T-helper 1 cell treated with Interleukin-12 subunit alpha and Interleukin-12 subunit beta and Interleukin-4 antibody, amounts not matched to agents 30 ng/mL and 1 ng/mL, for 36 hours (primary cell): ENCODE results near the gene FAM20A. TPM values are rescaled to one million over a fixed set of nuclear protein-coding genes. Genes with fewer than 3 reads are reported as not detected.

Source experiments
- intact Hi-C: fragments of 100-400 bp; cut with micrococcal nuclease; formaldehyde crosslinking; loops from one replicate; pipeline ENCODE4 v1.15.1; 2024
- total RNA-seq: library from RNA; stranded (reverse); gene quantifications from 2 replicates; pipeline ENCODE4 v1.2.3, GENCODE V29; 2022

The FAM20A gene
- total RNA-seq, 1 donor from 2014 or later: not detected

DNA sequence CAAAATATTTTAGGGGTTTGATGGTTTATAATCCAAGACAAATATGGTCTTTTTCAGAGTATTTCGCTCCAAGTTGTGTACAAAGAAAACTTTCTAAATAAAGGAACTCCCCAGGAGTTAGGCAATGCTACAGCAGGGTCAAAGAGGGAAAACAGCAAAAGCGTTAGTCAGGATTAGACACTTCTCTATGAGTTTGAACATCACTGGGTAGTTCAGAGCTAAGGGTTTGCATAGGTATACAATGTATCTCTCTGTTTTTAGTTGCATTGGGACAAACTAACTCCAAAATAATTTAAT, 34.8 kb downstream of the FAM20A start:
- intact Hi-C loops: no loop called here

DNA sequence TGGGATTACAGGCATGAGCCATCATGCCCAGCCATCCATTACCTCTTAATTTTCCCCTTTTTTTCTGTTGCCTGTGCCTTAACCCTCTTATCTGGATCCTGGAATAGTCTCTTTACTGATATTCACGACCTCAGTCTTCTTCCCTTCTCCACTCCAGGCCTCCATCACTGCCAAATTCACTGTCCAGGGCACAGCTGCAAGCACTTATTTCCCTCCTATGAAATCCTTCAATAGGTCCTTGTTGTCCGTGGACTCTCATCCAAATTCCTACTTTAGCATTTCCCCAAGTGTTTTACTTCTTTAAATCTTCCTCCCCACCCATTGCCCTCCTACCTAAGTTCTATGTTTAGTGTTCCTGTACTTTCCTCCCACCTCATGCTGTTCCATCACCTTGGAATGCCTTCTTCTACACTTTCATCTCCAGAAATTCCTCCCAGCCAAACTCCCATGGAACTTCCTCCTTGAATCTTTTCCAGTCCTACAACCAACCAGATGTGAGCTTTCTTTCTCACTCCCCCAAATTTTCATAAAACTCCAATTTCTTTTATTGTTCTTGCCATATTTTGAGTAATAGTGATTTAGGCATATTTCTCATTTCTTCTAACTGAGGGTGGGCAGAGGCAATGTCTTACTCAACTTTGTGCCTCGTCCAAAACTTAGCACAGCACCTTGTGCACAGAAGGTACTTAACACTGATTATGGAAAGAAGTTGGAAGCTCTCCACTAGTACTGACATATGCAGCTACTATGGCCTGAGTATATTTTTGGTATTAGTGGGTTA, 35.3 kb downstream of the FAM20A start:
- intact Hi-C loops: no loop called here

DNA sequence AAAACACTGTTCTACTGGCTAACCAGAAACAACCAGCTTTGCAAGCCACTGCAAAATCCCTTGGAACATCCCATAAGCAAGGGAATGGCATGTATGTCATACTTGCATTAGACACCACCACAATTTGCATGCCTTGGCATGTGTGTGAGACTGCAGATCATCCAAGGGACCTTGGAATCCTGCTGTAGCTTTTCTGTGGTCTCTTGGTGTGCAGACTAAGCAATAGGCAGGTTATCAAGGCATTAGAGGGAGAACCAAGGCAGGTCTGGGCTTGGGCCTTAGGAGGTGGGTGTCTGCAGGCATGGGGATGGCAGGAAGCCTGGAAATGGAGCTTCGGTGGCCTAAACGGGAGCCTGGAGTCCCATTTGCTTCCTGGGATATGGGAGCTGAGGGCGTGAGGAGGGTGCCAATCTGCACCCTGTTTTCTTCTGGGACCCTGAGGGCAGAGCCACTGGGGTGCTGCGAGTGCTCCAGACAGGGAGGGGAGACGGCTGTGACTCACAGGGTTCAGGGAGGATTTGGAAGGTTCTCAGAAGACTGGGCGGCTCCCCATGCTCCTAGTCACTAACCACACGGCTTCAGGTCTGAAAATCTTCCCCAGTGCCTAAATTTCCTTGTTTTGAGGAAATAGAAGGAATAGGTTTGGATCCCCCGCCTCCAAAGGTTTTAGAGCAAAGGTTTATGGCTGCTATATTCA, 36.6 kb downstream of the FAM20A start:
- intact Hi-C loops: no loop called here

DNA sequence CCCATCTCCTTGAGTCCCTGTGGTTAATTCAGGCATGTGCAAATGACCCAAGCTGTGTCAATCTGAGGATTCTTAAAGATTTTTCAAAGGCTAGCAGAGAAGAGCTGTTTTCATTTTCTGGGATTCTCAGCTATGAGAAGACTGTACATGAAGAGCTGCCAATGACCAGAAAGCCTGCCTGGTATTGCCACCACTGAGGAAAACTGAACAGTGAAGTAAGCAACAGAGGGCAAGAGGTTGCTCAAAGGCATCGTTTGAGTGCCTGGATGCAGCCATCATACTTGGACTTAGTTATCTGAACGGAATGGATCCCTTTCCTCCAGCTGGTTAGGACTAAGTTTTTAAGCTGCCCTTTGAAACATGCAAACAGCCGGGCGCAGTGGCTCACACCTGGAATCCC, 38.4 kb downstream of the FAM20A start:
- intact Hi-C loops: no loop called here

DNA sequence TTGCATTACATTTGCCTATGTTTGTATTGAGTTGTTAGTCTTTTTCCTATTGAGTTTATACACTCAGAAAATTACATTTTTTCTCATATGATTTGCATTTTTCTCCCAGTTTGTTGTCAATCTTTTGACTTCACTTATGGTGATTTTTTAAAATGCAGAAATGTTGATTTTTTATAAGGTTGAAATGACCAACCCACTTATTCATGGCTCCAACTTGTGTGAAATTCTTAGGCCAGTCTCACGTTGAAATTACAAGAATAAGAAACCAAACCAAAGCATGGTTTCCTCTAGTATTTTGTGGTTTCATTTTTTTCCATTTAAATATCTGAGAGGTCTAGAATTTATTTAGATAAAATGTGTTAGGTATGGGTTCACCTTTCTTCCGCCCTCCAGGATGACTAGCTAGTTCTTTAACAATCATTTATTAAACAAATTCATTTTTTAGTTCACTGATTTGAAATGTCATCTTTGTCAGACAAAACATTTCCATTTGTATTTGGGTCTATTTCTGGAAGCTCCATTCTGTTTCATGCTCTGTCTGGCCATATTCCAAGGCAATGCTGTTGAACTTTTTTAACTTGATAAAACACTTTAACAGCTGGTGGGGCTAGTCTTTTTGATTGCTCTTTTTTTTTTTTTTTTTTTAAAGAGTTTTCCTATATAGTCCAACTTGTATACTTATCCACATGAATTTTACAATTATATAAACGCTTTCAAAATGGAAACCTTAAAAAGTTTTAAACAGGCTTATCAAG, 40.0 kb downstream of the FAM20A start:
- intact Hi-C loops: no loop called here

DNA sequence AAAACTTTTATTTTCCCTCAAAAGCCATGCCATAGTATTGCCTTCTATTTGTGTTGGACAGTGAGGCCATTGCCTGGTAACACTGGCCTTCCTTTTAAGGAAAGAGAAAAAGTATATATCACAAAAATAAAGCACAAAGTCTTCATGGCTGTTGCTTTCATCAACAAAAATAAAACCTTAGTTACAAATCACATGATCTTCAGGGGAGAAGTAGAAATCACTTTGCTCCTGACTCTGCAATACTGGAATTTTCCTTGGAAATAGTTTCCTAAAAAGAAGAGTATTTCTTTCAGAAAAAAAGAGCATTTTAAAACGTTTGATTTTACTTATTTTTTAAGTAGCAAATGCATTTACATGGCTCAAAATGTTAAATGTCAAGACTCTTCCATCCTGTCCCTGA, 41.9 kb downstream of the FAM20A start:
- intact Hi-C loops: no loop called here

DNA sequence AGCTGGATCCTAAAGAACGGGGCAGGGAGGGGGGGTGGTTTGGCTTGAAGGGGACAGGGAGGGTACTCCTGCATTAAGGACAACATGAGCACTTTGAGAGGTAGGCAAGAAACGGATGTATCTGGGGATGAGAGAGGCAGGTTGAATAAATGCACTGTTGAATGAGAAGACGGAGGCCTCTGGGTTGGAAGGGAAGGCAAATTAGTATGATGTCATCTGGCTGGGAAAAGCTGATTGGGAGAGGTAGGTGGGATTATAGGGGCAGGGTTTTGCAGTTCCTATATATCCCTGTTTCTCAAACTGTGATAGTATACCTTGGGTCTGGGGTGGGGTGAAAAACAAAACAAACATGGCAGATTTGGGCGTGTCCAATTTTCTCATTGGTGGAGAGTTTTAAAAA, 44.6 kb downstream of the FAM20A start:
- intact Hi-C loops: no loop called here

DNA sequence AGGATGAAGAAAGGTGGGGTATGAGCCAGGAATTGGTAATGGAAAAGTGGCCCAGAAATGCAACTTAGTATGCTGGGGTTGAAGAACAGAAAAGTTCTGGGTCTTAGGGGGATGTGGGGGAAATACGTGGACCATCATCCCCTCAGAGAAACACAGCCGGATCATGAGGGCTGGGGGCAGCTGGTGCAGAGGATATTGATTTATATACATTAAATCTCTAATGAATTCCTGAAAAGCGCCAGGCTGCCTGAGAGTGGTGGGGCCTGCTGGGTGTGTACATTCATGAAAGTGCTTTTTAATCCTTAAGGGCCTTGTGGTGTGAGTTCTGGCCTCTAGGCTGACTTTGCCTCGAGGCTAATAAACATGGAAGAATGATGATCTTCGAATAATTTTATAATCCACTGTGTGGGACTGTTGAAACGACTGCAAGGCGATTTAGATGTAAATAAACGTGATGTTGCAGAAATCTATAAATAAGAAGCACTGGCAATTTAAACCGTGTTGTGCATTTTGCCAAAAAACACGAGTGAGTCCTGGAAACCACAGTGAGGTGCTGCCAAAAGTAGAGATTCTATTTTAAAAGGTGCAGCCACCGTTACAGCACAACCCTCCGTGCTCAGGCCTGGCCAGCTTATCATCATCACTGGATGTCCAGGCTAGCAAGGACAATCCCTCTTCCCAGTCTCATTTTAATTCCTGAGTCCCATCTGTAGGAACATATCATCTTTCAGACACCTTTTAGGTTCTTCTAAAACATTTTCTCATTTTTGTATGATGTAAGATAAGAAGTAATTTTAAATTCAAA, 56.9 kb downstream of the FAM20A start:
- intact Hi-C loops: no loop called here

DNA sequence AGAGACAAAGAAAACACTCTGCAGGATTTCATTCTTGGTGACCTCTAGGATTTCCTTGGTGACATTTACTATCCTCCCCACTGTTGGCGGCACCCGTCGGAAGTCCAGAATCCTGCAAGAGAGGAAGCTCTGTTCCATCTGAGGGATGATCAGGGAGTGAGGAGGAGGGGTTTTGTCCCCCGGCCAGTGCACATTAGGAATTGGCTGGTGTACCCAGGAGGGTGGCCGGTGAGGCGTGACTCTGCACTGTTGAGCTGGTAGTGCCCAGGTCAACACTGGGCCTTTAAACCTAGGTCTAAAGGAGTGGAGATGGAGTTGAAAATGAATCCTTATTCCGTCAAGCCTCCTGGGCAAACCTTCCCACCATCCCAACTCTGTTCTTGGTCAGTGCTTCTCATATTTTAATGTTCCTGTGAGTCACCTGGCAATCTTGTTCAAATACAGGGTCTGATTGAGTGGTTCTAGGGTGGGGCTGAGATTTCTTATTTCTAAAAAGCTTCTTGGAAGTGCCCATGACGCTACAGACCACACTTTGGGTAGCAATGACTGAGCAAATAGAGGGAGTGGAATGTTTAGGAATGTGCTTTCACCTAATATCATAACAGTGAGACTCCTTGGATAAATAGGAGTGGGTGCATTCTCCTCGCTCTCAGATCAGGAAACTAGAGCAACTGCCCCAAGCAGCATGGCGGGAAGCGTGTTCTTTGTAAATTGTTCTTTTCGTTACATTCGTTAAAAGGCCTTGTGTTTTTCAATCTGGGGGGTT, 58.3 kb downstream of the FAM20A start:
- intact Hi-C loops: no loop called here

DNA sequence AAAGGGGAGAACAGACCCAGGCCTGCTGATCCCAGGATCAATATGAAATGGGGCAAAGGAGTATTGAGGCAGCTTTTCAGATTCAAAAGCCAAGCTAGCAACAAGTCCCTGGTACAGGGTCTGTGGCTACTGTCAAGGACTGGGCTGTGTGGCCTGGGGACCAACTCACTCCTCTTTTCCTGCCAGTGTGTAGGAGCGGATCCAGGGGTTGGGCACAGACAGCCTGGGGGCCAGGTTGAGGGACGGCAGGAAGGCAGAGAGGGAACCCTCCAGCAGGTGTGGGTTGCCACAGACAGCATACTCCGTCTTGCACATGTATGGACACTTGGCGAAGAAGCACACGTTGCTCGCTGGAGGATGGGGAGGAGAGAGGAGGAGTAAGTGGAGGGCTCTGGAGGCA, 59.4 kb downstream of the FAM20A start:
- intact Hi-C loops: no loop called here

DNA sequence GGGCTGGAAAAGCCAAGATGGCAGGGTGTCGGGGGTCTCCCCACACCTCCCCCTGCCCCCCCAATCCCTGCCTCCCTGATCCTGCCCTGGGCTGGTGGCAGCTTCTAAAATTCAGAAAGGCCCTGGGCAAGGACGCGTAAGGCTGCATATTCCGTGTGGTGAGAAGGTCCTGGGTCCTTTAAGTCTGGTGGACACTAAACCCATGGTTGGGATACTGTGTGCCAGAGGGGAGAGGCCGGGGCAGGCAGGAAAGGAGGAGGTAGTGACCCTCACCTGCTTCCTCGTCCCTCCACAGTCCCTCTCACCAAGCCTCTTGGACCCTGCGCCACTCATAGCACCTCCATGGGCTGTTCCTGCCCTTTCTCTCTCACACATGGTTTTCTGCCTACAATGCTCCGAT, 60.2 kb downstream of the FAM20A start:
- intact Hi-C loops: no loop called here

DNA sequence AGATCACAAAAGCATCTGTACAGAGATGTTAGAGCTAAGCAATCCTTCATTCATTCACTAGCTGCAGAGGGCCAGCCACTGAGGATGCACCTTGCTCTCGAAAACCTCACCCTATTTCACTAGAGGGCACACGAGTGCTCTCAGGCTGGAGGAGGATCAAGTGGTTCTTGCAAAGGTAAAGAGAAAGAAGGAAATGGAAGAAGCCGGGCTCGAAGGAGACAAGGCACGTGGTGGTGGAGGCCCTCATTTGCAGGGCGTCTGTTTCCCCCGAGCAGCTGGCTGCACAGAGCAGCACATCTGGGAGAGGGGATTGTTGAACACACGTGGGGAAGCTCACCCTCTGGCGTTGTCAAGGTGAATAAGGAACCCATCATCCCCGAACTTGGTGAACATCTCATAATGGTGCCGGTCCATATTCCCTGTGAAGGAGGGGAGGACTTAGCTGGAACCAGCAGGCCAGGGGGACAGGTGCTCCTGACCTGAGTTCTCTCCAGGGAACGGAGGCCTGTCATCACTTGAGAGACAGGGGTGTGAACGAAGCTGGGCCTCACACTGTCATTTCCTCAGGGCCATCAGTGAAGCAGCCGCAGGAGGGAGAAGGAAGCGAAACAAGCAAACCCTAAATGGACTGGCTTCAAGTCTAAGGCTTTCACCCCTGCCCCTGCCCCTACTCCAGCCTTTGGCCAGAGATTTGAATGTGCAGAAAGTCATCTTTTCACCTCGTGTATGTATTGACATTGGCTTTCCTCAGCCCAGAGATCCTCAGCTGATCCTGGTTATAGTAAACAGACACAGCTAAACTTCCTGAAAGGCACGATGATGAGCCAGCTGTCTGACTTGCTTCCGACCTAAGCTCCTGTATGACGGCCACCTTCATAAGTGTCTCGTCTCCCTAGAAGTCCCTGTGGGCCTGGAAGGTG, 61.4 kb downstream of the FAM20A start:
- intact Hi-C loops: no loop called here

DNA sequence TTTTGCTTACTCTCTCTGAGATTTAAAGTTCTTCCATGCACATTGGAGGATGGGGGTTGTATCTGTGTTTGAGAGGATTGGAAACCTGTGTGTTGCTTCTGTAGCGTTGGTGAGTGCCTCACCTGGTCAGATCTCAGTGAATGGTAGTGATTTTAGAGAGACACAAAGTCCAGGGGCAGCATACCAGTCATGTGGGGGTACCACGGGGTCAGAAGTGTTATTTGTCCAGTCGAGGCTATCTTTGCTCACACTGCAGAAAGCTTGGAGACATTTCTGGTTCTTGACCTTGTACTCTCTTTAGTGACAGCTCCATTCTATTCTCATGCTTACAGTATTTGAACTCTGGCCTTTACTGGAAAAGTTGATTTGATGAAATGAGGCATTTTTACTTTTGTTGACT, 65.2 kb downstream of the FAM20A start:
- intact Hi-C loops: loop anchor here (2.0 kb wide), 1 partner anchor 79 kb away; no protein-coding TSS in a partner anchor

DNA sequence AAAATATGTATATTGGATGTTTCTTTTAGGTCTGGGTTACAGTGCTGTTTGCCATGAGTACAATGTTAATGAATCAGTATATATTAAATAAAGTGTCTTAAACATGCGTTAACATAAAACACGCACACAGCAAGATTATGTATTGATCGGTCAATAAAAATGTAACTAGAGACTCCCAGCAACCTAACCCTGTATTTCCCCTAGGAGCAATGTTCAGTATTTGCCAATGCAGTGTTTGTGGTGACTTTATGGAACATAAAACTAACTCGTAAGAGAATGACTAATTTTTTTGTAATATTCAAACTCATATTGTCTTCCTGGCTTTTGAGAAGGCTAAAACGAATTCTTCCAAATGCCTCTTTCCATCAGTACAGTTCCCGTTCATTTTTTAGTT, 66.5 kb downstream of the FAM20A start:
- intact Hi-C loops: loop anchor here (1.0 to 5.0 kb wide), 3 partner anchors 80 to 703 kb away; no protein-coding TSS in a partner anchor

DNA sequence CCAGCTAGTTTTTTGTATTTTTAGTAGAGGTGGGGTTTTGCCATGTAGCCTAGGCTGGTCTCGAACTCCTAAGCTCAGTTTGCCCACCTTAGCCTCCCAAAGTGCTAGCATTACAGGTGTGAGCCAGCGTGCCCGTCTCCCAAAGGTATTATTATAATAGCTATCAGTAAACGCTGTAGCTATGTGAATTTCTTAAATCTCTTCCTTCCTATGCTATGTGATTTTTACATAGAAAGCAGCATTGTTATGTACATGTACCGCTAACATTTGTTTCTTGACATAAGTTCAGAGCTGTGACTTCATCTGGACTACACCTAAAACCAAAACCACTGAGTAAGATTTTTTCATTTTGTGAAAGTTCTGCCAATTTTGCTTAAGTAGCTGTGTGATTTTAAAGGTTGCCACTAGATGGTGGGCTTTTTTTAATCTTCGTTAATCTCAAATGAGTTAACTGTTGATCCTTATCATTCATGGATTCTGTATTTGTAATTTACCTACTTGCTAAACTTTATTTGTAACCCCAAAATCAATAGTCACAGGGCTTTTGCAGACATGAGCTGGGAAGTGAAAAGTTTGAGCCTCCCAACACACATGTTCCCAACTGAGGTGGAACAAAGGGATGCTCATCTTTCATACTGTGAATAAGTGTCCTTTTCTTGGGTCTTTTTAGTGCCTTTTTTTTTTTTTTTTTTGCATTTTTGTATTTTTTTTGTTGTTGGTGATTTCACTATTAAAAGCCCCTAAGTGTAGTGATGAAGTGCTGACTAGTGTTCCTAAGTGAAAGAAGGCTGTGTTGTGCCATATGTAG, 67.1 kb downstream of the FAM20A start:
- intact Hi-C loops: loop anchor here (1.0 to 5.0 kb wide), 3 partner anchors 81 to 703 kb away; no protein-coding TSS in a partner anchor

DNA sequence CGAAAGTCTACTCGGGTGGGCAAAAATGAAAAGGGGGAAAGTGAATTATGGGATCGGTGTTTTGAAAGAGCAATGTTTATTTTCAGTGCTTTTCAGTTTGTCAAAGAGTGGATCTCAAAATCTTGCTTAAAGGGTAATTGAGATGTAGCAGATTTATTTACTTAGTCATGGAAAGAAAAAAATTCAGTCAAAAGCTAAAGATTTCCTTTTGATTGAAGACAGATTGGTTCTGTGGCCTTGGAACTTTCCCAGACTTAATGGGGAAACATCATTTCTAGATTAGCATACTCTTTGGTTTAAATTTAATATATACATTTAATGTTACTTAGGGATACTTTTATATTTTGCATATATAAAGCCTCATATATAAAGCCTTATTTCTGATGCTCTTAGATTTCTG, 68.3 kb downstream of the FAM20A start:
- intact Hi-C loops: loop anchor here (5.0 kb wide), 1 partner anchor 704 kb away; no protein-coding TSS in a partner anchor

DNA sequence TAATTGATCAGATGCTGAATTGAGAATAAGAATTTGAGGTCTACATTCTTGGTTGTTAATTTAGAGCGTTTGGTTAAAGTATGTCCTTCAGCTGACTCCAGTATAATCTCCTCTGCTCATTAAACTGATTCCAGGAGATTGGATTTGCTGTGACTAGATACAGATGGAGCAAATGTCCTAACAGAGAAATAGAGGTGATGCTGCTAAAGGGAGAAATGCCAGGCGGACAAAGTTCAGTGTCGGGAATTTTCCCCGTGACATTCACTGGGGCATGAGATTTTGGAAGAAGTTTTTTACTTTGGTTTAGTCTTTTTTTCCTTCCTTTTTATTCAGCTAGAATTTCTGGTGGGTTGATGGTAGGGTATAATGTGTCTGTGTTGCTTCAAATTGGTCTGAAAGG, 69.9 kb downstream of the FAM20A start:
- intact Hi-C loops: loop anchor here (2.0 to 5.0 kb wide), 2 partner anchors 16 to 706 kb away; no protein-coding TSS in a partner anchor

DNA sequence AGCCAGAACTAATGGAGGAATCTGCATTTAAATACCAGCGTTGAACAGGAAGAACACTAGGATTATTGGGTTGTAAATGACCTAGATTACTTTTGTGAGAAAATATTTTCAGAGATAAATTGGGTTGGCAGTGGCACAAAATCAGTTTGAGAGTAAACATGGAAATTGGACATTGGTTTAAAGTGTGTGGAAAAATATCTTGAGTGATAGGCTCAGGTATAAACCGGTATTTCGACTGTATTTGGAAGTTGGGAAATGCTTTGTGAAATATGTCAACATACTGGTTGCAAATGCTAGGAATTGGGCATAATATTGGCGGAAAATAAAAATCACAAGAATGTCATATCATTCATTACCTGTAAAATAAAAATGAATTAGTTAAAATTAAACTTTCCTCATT, 73.9 kb downstream of the FAM20A start:
- intact Hi-C loops: no loop called here

DNA sequence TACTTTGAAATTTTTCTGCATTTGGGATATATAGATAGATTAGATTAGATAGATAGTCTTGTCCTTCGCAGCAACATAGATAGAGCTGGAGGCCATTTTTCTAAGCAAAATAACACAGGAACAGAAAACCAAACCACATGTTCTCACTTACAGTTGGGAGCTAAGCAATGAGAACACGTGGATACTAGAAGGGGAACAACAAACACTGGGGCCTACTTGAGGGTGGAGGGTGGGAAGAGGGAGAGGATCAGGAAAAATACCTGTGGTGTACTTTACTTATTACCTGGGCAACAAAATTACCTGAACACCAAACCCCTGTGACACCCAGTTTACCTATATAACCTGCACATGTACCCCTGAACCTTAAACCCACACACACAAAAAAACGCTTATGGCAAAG, 74.6 kb downstream of the FAM20A start:
- intact Hi-C loops: no loop called here
